GM19043 (cell line): Measurements from ENCODE around the gene OR4D11.
"Not testable (repeated sequence)": the region's sequence is repeated elsewhere in the genome, so short reads cannot be mapped to it uniquely, and the experiment has no call there.

Experiments used
- ATAC-seq: cut with Tn5 transposase; IDR thresholded peaks from one replicate; pipeline ENCODE4 v1.9.1; 2021; ENCODE audit warnings: low read depth; ENCODE audit not compliant: unreplicated experiment

OR4D11 gene

GRCh38 chr11:59547605-59548308 lies 44.4 kb downstream of the OR4D11 start:
- ATAC-seq, result not testable (repeated sequence)

- ATAC-seq, result no peak
Measured at GRCh38 chr11:59548309-59548656, 44.9 kb downstream of the OR4D11 start.

GRCh38 chr11:59550368-59550841 lies 47.0 kb downstream of the OR4D11 start:
- ATAC-seq, result peak; percentile 86

DNA sequence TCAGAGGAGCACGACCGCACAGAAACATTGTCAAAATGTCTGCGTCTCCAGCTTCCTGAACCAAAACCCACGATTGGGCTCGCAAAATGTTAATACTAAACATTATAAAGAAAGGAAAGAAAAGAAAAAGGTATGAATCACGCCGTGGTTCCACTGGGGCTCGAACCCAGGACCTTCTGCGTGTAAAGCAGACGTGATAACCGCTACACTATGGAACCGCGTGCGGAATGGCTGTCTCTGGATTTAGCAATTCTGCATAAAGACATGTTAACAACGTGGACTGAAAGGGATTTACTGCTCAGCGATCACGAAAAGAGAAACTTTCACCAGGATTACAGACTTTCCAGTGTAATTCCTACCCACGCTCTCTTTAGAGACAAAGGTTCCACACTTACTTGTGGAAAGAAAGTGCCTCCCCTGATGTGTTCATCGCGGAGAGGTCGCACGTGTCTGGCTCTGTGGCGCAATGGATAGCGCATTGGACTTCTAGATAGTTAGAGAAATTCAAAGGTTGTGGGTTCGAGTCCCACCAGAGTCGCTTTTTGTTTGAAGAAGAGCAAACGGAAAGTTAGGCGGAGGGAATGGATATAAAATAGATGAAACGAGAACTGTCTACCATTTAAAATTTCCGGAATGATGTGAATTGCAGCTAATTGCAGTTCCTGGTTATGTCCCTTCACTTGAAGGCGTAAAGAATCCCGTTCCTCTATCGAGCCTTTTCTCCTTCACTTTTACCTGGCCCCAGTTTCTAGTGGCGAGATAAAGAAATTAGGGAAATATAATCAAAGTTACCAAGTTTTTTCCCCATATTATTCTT lies 47.7 kb downstream of the OR4D11 start:
- peak; percentile 27 for ATAC-seq

DNA sequence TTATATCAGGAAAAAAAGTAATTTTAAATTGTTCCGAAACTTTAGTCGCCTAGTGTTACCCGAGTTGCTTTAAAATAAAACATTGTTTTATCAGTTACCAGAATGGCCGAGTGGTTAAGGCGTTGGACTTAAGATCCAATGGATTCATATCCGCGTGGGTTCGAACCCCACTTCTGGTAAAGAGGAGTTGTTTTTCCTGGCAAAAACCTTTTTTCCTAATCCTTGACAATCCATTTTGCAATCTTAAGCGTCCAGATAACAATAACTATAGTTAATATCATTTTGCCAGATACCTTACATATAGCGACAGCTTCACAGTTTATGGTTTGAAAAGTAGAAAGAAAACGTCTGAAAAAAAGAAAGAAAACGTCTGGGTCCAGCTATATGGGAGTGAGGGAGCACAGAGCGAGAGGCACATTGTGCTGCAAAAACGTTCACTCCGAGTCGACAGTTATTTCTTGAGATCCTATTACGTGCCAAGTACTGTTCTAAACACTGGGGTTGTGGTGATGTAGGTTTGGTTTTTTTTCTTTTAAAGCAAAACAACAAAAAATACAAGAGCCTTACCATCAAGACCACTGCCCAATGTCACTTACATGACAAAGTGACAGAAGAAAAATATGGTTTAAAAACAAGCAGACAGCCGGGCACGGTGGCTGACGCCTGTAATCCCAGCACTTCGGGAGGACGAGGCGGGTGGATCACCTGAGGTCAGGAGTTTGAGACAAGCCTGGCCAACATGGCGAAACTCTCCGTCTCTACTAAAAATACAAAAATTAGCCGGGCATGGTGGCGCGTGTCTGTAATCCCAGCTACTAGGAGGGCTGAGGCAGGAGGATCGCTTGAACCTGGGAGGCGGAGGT lies 48.5 kb downstream of the OR4D11 start:
- ATAC-seq, result no peak

GRCh38 chr11:59552844-59553243 lies 49.5 kb downstream of the OR4D11 start:
- no peak for ATAC-seq

GRCh38 chr11:59553323-59553722 lies 49.9 kb downstream of the OR4D11 start:
- ATAC-seq, result no peak
